Measurements from ENCODE around the gene SGMS1. TPM values are rescaled to one million over a fixed set of nuclear protein-coding genes. Genes with fewer than 3 reads are reported as not detected.
A peak's percentile ranks its signal among the peaks of the same experiment; 100 is the strongest.
"Not testable (repeated sequence)": the region's sequence is repeated elsewhere in the genome, so short reads cannot be mapped to it uniquely, and the experiment has no call there.

The SGMS1 gene
- total and polyA plus RNA-seq, 4 experiments from 2014 or later = 10.0 to 33.0 (median 20.3) TPM

DNA sequence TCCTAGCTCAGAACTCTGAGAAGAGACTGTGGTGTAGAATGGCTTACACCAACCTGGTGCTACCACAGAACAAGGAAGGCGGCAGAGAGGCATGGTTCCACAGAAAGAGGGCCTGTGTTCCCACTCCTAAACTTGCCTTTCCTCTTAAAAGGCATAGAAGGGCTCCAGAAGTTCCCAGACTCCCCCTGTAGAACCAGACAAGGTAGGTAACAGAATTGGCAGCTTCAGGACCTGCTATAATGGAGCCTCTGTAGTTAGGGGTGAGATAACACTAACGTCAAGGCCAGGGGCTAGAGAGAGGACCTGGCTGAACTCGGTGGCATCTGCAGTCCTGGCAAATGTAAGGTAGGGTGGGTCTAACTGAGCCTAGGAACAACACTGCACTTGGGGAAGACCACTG lies 26.7 kb upstream of the SGMS1 start:
- Mint-ChIP-seq H3K4me3 (no peak overlapping the region), H3K9me3 (peaks cover 0 to 1% (median 0%) of the 10 kb centered on the region in 8 donors), H3K27ac (no peak overlapping the region), H3K4me1 (peaks cover 15 to 26% (median 16%) of the 10 kb centered on the region in 4 donors), H3K36me3 (no peaks in the 10 kb centered on the region), H3K27me3 (no peaks in the 10 kb centered on the region)
- Histone ChIP-seq H3K27ac (ENCODE audit: low read depth, low read length) (no peak overlapping the region), H3K9me3 (ENCODE audit: control insufficient read depth in 1 of 2, low read length in 2 of 2) (no peaks in the 10 kb centered on the region), H3K27me3 (ENCODE audit: insufficient read depth, low read length) (no peaks in the 10 kb centered on the region), H3K4me3 (ENCODE audit: low read length in 2 of 2) (no peak overlapping the region), H3K4me1 (ENCODE audit: insufficient read depth, low read length) (peaks cover 15% of the 10 kb centered on the region), H3K36me3 (ENCODE audit: insufficient read depth, low read length) (no peaks in the 10 kb centered on the region)
- DNase-seq = no peak
- ChIA-PET POLR2A (ENCODE audit: partially characterized antibody) (no interaction called here), CTCF (ENCODE audit: partially characterized antibody) (interaction anchor here (1.4 kb wide), 1 partner anchor 14 kb away, joined by 4 read pairs; no protein-coding TSS in a partner anchor)
- intact Hi-C loops (cut with micrococcal nuclease) = no loop called here

DNA sequence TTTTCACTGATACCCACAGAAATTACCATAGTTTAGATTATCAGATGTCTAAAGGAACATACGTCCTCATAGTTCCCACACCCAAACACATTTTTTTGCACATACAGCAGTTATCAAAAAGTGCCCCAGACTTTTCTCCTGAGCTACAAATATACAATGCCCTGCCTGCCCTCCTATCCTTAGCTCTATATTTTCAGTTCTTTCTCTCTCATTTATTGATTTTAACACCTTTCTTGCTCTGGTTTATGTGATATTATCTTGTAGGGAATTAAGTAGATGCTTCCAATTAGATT lies 25.1 kb upstream of the SGMS1 start:
- H3K4me3 Mint-ChIP-seq = peak overlapping the region in 1 of 8 donors; percentile 13
- Histone ChIP-seq H3K4me3 (ENCODE audit: low read length in 2 of 2) (no peak overlapping the region), H3K27me3 (ENCODE audit: insufficient read depth, low read length) (no peaks in the 10 kb centered on the region), H3K4me1 (ENCODE audit: insufficient read depth, low read length) (peaks cover 13% of the 10 kb centered on the region), H3K9me3 (ENCODE audit: control insufficient read depth in 1 of 2, low read length in 2 of 2) (no peaks in the 10 kb centered on the region), H3K27ac (ENCODE audit: low read depth, low read length) (no peak overlapping the region), H3K36me3 (ENCODE audit: insufficient read depth, low read length) (no peaks in the 10 kb centered on the region)
- no peaks in the 10 kb centered on the region for H3K36me3 Mint-ChIP-seq
- POLR2A ChIA-PET (ENCODE audit: partially characterized antibody) = interaction anchor here (1.4 kb wide), 1 partner anchor 24 kb away, joined by 3 read pairs; no protein-coding TSS in a partner anchor
- CTCF ChIA-PET (ENCODE audit: partially characterized antibody) = interaction anchor here (0.7 to 1.6 kb wide), 5 partner anchors 11 to 92 kb away, joined by 3 to 5 read pairs (median 3); no protein-coding TSS in a partner anchor
- peaks cover 0 to 1% (median 0%) of the 10 kb centered on the region in 8 donors for H3K9me3 Mint-ChIP-seq
- H3K27me3 Mint-ChIP-seq = no peaks in the 10 kb centered on the region
- peak overlapping the region in 1 of 7 donors; percentile 43 for H3K27ac Mint-ChIP-seq
- DNase-seq = no peak
- intact Hi-C loops (cut with micrococcal nuclease) = no loop called here
- H3K4me1 Mint-ChIP-seq = peaks cover 11 to 24% (median 15%) of the 10 kb centered on the region in 4 donors

DNA sequence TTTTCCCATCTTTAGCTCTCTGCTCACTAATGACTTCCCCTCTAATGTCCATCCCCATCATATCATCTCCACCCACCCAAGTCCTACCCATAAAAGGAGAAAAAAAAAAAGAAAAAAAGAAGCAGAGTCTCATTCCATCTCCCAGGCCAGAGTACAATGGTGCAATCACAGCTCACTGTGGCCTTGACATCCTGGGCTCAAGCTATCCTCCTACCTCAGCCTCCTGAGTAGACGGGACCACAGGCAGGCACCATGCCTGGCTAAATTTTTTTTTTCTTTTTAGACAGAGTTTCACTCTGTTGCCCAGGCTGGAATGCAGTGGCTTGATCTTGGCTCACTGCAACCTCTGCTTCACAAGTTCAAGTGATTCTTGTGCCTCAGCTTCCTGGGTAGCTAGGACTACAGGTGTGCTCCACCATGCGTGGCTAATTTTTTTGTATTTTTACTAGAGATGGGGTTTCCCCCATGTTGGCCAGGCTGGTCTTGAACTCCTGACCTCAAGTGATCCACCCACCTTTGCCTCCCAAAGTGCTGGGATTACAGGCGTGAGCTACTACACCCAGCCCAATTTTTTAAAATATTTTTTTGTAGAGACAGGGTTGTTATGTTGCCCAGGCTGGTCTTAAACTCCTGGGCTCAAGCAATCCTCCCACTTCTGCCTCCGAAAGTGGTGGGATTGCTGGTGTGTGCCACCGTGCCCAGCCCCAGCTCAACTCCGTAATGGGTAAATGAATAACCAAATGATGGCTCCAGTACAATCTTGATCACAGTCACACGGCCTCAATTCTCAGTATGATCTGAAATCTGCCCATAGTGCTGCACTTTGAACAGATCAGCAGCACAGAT lies 24.6 kb upstream of the SGMS1 start:
- no peaks in the 10 kb centered on the region for H3K27me3 Mint-ChIP-seq
- peaks cover 0 to 1% (median 0%) of the 10 kb centered on the region in 8 donors for H3K9me3 Mint-ChIP-seq
- no peaks in the 10 kb centered on the region for H3K36me3 ChIP-seq (ENCODE audit: insufficient read depth, low read length)
- intact Hi-C loops (cut with micrococcal nuclease) = no loop called here
- peaks cover 7% of the 10 kb centered on the region for H3K4me1 ChIP-seq (ENCODE audit: insufficient read depth, low read length)
- peak overlapping the region in 2 of 7 donors; percentile 35 to 43 for H3K27ac Mint-ChIP-seq
- peak overlapping the region in 1 of 8 donors; percentile 13 for H3K4me3 Mint-ChIP-seq
- ChIA-PET CTCF (ENCODE audit: partially characterized antibody) (interaction anchor here (0.7 to 1.6 kb wide), 5 partner anchors 12 to 91 kb away, joined by 3 to 5 read pairs (median 3); no protein-coding TSS in a partner anchor), POLR2A (ENCODE audit: partially characterized antibody) (interaction anchor here (1.4 kb wide), 2 partner anchors 12 to 24 kb away, joined by 3 read pairs; no protein-coding TSS in a partner anchor)
- no peak overlapping the region for H3K4me3 ChIP-seq (ENCODE audit: low read length in 2 of 2)
- no peaks in the 10 kb centered on the region for H3K36me3 Mint-ChIP-seq
- H3K27me3 ChIP-seq (ENCODE audit: insufficient read depth, low read length) = no peaks in the 10 kb centered on the region
- H3K4me1 Mint-ChIP-seq = peaks cover 6 to 18% (median 9%) of the 10 kb centered on the region in 4 donors
- no peaks in the 10 kb centered on the region for H3K9me3 ChIP-seq (ENCODE audit: control insufficient read depth in 1 of 2, low read length in 2 of 2)
- H3K27ac ChIP-seq (ENCODE audit: low read depth, low read length) = no peak overlapping the region
- no peak for DNase-seq

DNA sequence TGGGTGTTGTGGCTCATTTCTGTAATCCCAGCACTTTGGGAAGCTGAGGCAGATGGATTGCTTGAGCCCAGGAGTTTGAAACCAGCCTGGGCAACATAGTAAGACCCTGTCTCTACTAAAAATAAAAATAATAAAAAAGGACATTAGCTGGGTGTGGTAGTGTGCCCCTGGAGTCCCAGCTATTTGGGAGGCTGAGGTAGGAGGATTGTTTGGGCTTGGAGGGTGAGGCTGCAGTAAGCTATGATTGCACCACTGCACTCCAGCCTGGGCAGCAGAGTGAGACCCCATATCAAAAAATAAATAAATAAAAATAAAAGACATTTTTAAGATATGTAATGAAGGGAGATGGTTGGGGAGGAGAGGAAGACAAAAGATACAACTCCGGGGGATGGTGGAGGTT lies 23.6 kb upstream of the SGMS1 start:
- not testable (repeated sequence) for H3K9me3 Mint-ChIP-seq, H3K27ac Mint-ChIP-seq
- CTCF ChIA-PET (ENCODE audit: partially characterized antibody) = interaction anchor here (0.9 to 1.1 kb wide), 3 partner anchors 10 to 86 kb away, joined by 3 read pairs; no protein-coding TSS in a partner anchor

DNA sequence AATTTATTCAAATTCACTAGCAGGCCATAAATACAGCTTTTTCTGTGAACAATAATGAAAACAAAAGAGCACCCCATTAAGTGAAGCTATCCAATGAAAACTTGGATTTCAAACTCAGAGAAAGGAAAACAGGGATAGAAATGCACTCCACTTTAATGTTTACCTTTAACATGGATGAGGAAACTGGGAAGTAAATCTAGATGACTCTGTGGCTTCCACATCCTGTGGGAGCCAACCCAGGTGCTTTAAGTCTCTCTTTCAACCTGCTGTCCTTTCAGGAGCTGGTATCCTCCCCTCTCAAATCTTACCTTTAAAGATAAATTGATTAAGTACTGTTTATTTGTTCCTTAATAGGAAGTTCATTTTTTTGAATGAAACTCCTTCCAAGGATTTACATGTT lies 21.5 kb upstream of the SGMS1 start:
- Histone ChIP-seq H3K9me3 (ENCODE audit: control insufficient read depth in 1 of 2, low read length in 2 of 2) (no peaks in the 10 kb centered on the region), H3K4me1 (ENCODE audit: insufficient read depth, low read length) (no peaks in the 10 kb centered on the region), H3K4me3 (ENCODE audit: low read length in 2 of 2) (no peak overlapping the region), H3K27me3 (ENCODE audit: insufficient read depth, low read length) (no peaks in the 10 kb centered on the region), H3K36me3 (ENCODE audit: insufficient read depth, low read length) (no peaks in the 10 kb centered on the region), H3K27ac (ENCODE audit: low read depth, low read length) (no peak overlapping the region)
- Mint-ChIP-seq H3K27ac (no peak overlapping the region), H3K4me3 (no peak overlapping the region), H3K4me1 (peaks cover 0 to 11% (median 4%) of the 10 kb centered on the region in 4 donors), H3K36me3 (no peaks in the 10 kb centered on the region), H3K9me3 (peaks cover 0 to 1% (median 0%) of the 10 kb centered on the region in 8 donors), H3K27me3 (no peaks in the 10 kb centered on the region)
- DNase-seq = no peak
- CTCF ChIA-PET (ENCODE audit: partially characterized antibody) = interaction anchor here (1.0 to 2.6 kb wide), 3 partner anchors 8 to 277 kb away, joined by 3 to 14 read pairs (median 3); no protein-coding TSS in a partner anchor
- intact Hi-C loops (cut with micrococcal nuclease) = no loop called here
- POLR2A ChIA-PET (ENCODE audit: partially characterized antibody) = interaction anchor here (2.4 kb wide), 1 partner anchor 21 kb away, joined by 12 read pairs; the partner anchor contains the start of gene SGMS1

More for the DNA sequence above, 23.6 kb upstream of the SGMS1 start:
- H3K4me3 ChIP-seq (ENCODE audit: low read length in 2 of 2); H3K9me3 ChIP-seq (ENCODE audit: control insufficient read depth in 1 of 2, low read length in 2 of 2); H3K36me3 ChIP-seq (ENCODE audit: insufficient read depth, low read length); H3K4me1 ChIP-seq (ENCODE audit: insufficient read depth, low read length); H3K4me3 Mint-ChIP-seq; H3K27me3 ChIP-seq (ENCODE audit: insufficient read depth, low read length); intact Hi-C loops (cut with micrococcal nuclease); H3K27ac ChIP-seq (ENCODE audit: low read depth, low read length); H3K36me3 Mint-ChIP-seq; DNase-seq; H3K27me3 Mint-ChIP-seq: not testable (repeated sequence)
- H3K4me1 Mint-ChIP-seq = peaks cover 0 to 11% (median 4%) of the 10 kb centered on the region in 4 donors
- POLR2A ChIA-PET (ENCODE audit: partially characterized antibody) = interaction anchor here (1.4 kb wide), 2 partner anchors 11 to 23 kb away, joined by 3 read pairs; no protein-coding TSS in a partner anchor

DNA sequence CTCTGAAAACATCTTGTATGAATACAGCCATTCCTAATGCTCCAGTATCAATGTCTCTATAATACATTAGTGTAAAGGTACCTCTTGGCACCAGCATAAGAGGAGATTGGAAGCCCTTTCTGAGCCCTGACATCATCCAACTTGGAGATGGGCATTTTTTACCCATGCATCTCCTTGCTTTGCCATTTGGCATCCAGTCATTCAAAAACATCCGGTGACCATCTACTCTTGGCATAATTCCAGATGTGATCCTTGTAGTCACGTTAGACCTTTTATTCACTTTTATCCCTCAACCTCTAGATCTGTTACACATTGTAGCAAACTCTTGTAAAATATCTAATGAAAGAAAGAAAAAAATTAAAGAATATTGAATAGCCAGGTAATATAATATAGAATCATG lies 17.9 kb upstream of the SGMS1 start:
- no peak overlapping the region for H3K4me3 ChIP-seq (ENCODE audit: low read length in 2 of 2)
- peaks cover 14 to 27% (median 15%) of the 10 kb centered on the region in 4 donors for H3K4me1 Mint-ChIP-seq
- DNase-seq = no peak
- intact Hi-C loops (cut with micrococcal nuclease) = no loop called here
- H3K9me3 Mint-ChIP-seq = no peaks in the 10 kb centered on the region
- POLR2A ChIA-PET (ENCODE audit: partially characterized antibody) = no interaction called here
- H3K36me3 Mint-ChIP-seq = no peaks in the 10 kb centered on the region
- H3K9me3 ChIP-seq (ENCODE audit: control insufficient read depth in 1 of 2, low read length in 2 of 2) = no peaks in the 10 kb centered on the region
- H3K27ac ChIP-seq (ENCODE audit: low read depth, low read length) = no peak overlapping the region
- CTCF ChIA-PET (ENCODE audit: partially characterized antibody) = no interaction called here
- no peaks in the 10 kb centered on the region for H3K27me3 ChIP-seq (ENCODE audit: insufficient read depth, low read length)
- H3K4me3 Mint-ChIP-seq = no peak overlapping the region
- H3K27ac Mint-ChIP-seq = no peak overlapping the region
- peaks cover 14% of the 10 kb centered on the region for H3K4me1 ChIP-seq (ENCODE audit: insufficient read depth, low read length)
- no peaks in the 10 kb centered on the region for H3K36me3 ChIP-seq (ENCODE audit: insufficient read depth, low read length)
- no peaks in the 10 kb centered on the region for H3K27me3 Mint-ChIP-seq

DNA sequence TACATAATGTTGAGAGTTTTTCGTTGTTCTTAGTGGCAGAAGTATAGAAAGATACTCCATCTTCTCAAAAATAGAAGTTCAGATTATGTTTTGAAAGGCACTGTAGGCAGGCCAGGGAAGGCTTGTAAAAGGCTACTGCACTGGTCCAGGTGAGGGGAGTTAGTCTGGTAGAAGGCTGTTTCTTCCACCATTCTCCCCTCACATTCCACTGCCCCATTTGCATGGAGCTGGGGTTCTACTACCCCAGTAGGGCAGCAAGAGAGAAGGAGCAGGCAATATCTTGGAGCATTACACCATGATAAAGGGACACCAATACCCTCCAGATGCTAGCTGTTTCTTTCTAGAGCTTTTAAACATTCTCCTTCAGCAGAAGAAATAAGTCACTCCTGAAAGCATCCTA lies 16.5 kb upstream of the SGMS1 start:
- Histone ChIP-seq H3K27me3 (ENCODE audit: insufficient read depth, low read length) (no peaks in the 10 kb centered on the region), H3K36me3 (ENCODE audit: insufficient read depth, low read length) (no peaks in the 10 kb centered on the region), H3K9me3 (ENCODE audit: control insufficient read depth in 1 of 2, low read length in 2 of 2) (no peaks in the 10 kb centered on the region), H3K4me1 (ENCODE audit: insufficient read depth, low read length) (peaks cover 27% of the 10 kb centered on the region), H3K27ac (ENCODE audit: low read depth, low read length) (no peak overlapping the region), H3K4me3 (ENCODE audit: low read length in 2 of 2) (no peak overlapping the region)
- POLR2A ChIA-PET (ENCODE audit: partially characterized antibody) = no interaction called here
- Mint-ChIP-seq H3K27me3 (no peaks in the 10 kb centered on the region), H3K4me1 (peaks cover 26 to 41% (median 28%) of the 10 kb centered on the region in 4 donors), H3K9me3 (no peaks in the 10 kb centered on the region), H3K36me3 (no peaks in the 10 kb centered on the region), H3K27ac (no peak overlapping the region), H3K4me3 (no peak overlapping the region)
- intact Hi-C loops (cut with micrococcal nuclease) = no loop called here
- CTCF ChIA-PET (ENCODE audit: partially characterized antibody) = interaction anchor here (1.0 to 2.1 kb wide), 2 partner anchors 13 to 19 kb away, joined by 3 to 7 read pairs; no protein-coding TSS in a partner anchor
- no peak for DNase-seq

All from CD4-positive, alpha-beta memory T cell (primary cell).